Neural cell (in vitro differentiated cells): ENCODE results near the gene SLAMF7.

Source experiments
- EP300 ChIP-seq: fragments of 450-650 bp; conservative IDR thresholded peaks from 2 replicates; pipeline ENCODE4 v1.6.1; 2014; ENCODE audit warnings: antibody characterized with exemption, mild to moderate bottlenecking, moderate library complexity; ENCODE audit not compliant: poor library complexity, severe bottlenecking
- EZH2 ChIP-seq: fragments of 200-600, 300-800 bp; shearing (Covaris generic), sonication (generic); IDR thresholded peaks from 2 replicates; pipeline ENCODE4 v1.6.1; 2014; ENCODE audit warnings: antibody characterized with exemption, low read length, borderline replicate concordance, mild to moderate bottlenecking; ENCODE audit not compliant: insufficient read depth, poor library complexity, severe bottlenecking

DNA sequence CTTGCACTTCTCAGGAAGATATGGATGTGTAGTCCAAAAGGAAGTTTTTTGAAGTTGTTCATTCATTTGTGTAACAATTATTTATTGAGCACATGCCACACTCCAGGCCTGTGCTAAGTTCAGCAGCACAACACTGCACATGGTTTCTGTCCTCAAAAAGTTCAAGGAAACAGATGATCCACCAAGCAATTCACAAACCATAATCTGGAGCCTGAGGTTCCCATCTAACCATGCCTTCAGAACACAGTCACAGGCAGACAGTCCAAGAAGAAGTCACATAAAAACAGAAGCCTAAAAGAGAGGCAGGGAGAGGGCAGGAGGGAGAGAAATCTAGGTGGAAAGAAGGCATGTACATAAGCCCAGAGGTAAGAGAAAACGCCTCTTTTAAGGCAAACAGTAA is 29.3 kb upstream of the SLAMF7 start:
- TF ChIP-seq EP300 (no peak), EZH2 (no peak)
